H1 (cell line): ENCODE measurements around the gene ZNF629. TPM values are rescaled to one million over a fixed set of nuclear protein-coding genes. Genes with fewer than 3 reads are reported as not detected.

Source experiments
- BCL11A ChIP-seq, 2 experiments: IDR thresholded peaks; one replicate each; pipeline ENCODE4 v1.6.1; 2011; ENCODE audit warnings: low read depth in 2 of 2, low read length in 2 of 2, mild to moderate bottlenecking in 2 of 2
- BRCA1 ChIP-seq: IDR thresholded peaks from 2 replicates; pipeline ENCODE4 v1.6.1; 2012; ENCODE audit warnings: low read depth, low read length, improper control_type of control experiment
- CHD1 ChIP-seq: IDR thresholded peaks from 2 replicates; pipeline ENCODE4 v1.6.1; 2012; ENCODE audit warnings: low read depth, low read length, improper control_type of control experiment
- EGR1 ChIP-seq: IDR thresholded peaks from 2 replicates; pipeline ENCODE4 v1.6.1; 2011; ENCODE audit warnings: low read depth, low read length, borderline replicate concordance
- FOSL1 ChIP-seq: IDR thresholded peaks from 2 replicates; pipeline ENCODE4 v1.6.1; 2011; ENCODE audit warnings: mild to moderate bottlenecking, low read depth, low read length, moderate library complexity; ENCODE audit not compliant: insufficient read depth
- HDAC2 ChIP-seq, 2 experiments: fragments of 300-600 bp in 1 of 2; sonication (generic) in 1 of 2; IDR thresholded peaks; 2 replicates each; pipeline ENCODE4 v1.6.1; 2011 to 2012; ENCODE audit warnings: low read depth in 2 of 2, low read length in 2 of 2, mild to moderate bottlenecking in 2 of 2, moderate library complexity in 2 of 2, borderline replicate concordance in 1 of 2, inconsistent platforms in 1 of 2
- JUND ChIP-seq: IDR thresholded peaks from 2 replicates; pipeline ENCODE4 v1.6.1; 2011; ENCODE audit warnings: mild to moderate bottlenecking, improper control_type of control experiment, low read length
- KDM1A ChIP-seq: fragments of 200-600, 300-600 bp; sonication (generic); IDR thresholded peaks from 2 replicates; pipeline ENCODE4 v1.7.1; 2016; ENCODE audit warnings: mild to moderate bottlenecking, low read length, borderline replicate concordance
- MAFK ChIP-seq: IDR thresholded peaks from 2 replicates; pipeline ENCODE4 v1.6.1; 2012; ENCODE audit warnings: low read depth, mild to moderate bottlenecking, improper control_type of control experiment, low read length
- NRF1 ChIP-seq: IDR thresholded peaks from 2 replicates; pipeline ENCODE4 v1.6.1; 2011; ENCODE audit warnings: mild to moderate bottlenecking, low read depth, low read length, improper control_type of control experiment
- POLR2AphosphoS5 ChIP-seq: IDR thresholded peaks from 2 replicates; pipeline ENCODE4 v1.6.1; 2011; ENCODE audit warnings: low read depth, low read length
- POU5F1 ChIP-seq: IDR thresholded peaks from 2 replicates; pipeline ENCODE4 v1.6.1; 2011; ENCODE audit warnings: low read depth, mild to moderate bottlenecking, low read length, moderate library complexity
- RAD21 ChIP-seq, 2 experiments: IDR thresholded peaks in 1 of 2; conservative IDR thresholded peaks in 1 of 2; 2 replicates each; pipeline ENCODE4 v1.6.1; 2011; ENCODE audit warnings: low read depth in 2 of 2, low read length in 2 of 2, improper control_type of control experiment in 1 of 2, inconsistent platforms in 1 of 2, mild to moderate bottlenecking in 1 of 2, moderate library complexity in 1 of 2
- RBBP5 ChIP-seq: IDR thresholded peaks from 2 replicates; pipeline ENCODE4 v1.7.1; 2012; ENCODE audit warnings: low read depth, mild to moderate bottlenecking, inconsistent platforms, low read length, moderate library complexity, borderline replicate concordance
- RXRA ChIP-seq: IDR thresholded peaks from 2 replicates; pipeline ENCODE4 v1.6.1; 2011; ENCODE audit warnings: low read depth, mild to moderate bottlenecking, low read length, moderate library complexity; ENCODE audit not compliant: insufficient read depth
- SIN3A ChIP-seq, 2 experiments: IDR thresholded peaks in 1 of 2; conservative IDR thresholded peaks in 1 of 2; 2 replicates each; pipeline ENCODE4 v1.6.1; 2011 to 2012; ENCODE audit warnings: low read length in 2 of 2, improper control_type of control experiment in 1 of 2, low read depth in 1 of 2, mild to moderate bottlenecking in 1 of 2
- SIX5 ChIP-seq: IDR thresholded peaks from 2 replicates; pipeline ENCODE4 v1.6.1; 2011; ENCODE audit warnings: mild to moderate bottlenecking, low read depth, low read length
- SP2 ChIP-seq: IDR thresholded peaks from 2 replicates; pipeline ENCODE4 v1.6.1; 2012; ENCODE audit warnings: mild to moderate bottlenecking, low read length, inconsistent platforms
- SP4 ChIP-seq: IDR thresholded peaks from 2 replicates; pipeline ENCODE4 v1.6.1; 2012; ENCODE audit warnings: low read length, inconsistent platforms
- TAF7 ChIP-seq: optimal IDR thresholded peaks from 2 replicates; pipeline ENCODE3; 2011; ENCODE audit warnings: low read depth, mild to moderate bottlenecking, inconsistent platforms, low read length, moderate library complexity, borderline replicate concordance
- TBP ChIP-seq: IDR thresholded peaks from 2 replicates; pipeline ENCODE4 v1.6.1; 2011; ENCODE audit warnings: low read depth, low read length, improper control_type of control experiment
- TCF12 ChIP-seq: IDR thresholded peaks from 2 replicates; pipeline ENCODE4 v1.6.1; 2011; ENCODE audit warnings: low read depth, mild to moderate bottlenecking, low read length
- YY1 ChIP-seq: IDR thresholded peaks from 2 replicates; pipeline ENCODE4 v1.6.1; 2011; ENCODE audit warnings: low read depth, mild to moderate bottlenecking, low read length
- polyA plus RNA-seq, 7 experiments: library from polyadenylated mRNA; depleted of rRNA in 3 of 7; stranded (reverse) in 5 of 7; unstranded in 2 of 7; fragments of >200 nt in 5 of 7; fragments of 200-250 nt in 2 of 7; gene quantifications; 1 replicate in 5 of 7; 2 replicates in 1 of 7; 4 replicates in 1 of 7; pipeline versions ENCODE4 v1.2.1 to v1.2.3, GENCODE V29; 2011 to 2013; ENCODE audit warnings: missing spikeins in 2 of 7, mixed read lengths in 2 of 7
- total RNA-seq: library from RNA; stranded (reverse); fragmentation: NEBNext Ultra II Directional; extraction: Animal tissue kit (Norgen Biotek cat#: 25700); gene quantifications from 2 replicates; pipeline ENCODE4 v1.2.1, GENCODE V29; 2021

ZNF629 gene
- total and polyA plus RNA-seq, 2 of the 8 experiments (the other 6 are each of a cell fraction or from before 2014, with no cell fraction given) = 11.0 to 19.5 TPM

DNA sequence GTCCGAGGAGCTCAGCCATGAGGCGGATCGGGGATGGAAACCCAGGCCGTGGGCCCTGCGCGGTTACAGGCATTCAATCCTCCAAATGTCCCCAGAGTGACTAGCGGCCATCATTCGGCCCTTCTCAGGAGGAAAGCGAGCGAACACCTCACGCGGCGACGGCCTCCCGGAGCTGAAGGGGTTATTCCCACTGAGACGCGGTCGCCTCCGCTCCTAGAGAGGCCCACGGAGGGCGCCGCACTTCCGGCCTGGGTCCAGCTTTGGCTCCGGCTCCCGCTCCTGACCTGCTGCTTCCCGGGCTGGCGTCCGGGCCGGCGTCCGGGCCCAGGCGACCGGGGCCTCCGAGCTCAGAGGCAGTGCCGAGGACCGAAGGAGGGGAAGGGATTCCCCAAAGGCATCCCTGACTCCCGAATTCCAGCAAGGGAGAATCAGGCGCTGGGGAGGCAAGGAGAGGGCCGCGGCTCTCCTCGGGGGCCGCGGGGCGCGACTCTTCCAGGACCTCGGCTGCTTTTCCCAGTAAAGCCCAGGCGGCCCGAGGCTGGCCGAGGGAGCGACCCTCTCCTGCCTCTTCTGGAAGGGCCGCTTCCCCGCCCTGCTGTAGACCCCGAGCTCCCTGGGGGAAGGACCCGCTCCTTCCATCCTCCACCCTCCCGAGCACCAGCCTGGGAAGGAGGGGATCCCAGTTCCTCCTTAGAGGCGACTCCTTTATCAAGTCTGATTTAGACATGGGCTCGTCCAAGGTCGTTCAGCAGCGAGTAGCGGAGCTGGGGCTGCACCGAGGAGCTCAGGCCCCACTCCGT lies 18.6 kb upstream of the ZNF629 start (continued):
- no peak for TF ChIP-seq KDM1A
- TF ChIP-seq NRF1 = no peak
- TF ChIP-seq YY1 = peak; percentile 81
- no peak for TF ChIP-seq SIX5
- TF ChIP-seq RXRA = no peak
- no peak for TF ChIP-seq MAFK
- no peak for TF ChIP-seq BCL11A (IDR thresholded peaks at IDR 0.05; ENCODE audit: low read depth in 2 of 2, low read length in 2 of 2)
- TF ChIP-seq FOSL1 = no peak
- TF ChIP-seq RAD21 (IDR thresholded peaks at IDR 0.05 in 1 of 2, conservative IDR thresholded peaks at IDR 0.05 in 1 of 2; ENCODE audit: low read depth in 2 of 2, low read length in 2 of 2) = no peak
- peak; percentile 90 for TF ChIP-seq SP2
- TF ChIP-seq POU5F1 = no peak
- TF ChIP-seq EGR1 = peak; percentile 90
- no peak for TF ChIP-seq SP4
- no peak for TF ChIP-seq CHD1
- TF ChIP-seq HDAC2 (IDR thresholded peaks at IDR 0.05; ENCODE audit: borderline replicate concordance in 1 of 2, low read depth in 2 of 2, low read length in 2 of 2) = 0 out of 4 replicates have a peak, but pooled peaks of 1 of the 2 experiments have one; percentile 89
- TF ChIP-seq TAF7 = peak; percentile 89
- TF ChIP-seq TBP = peak; percentile 84; the same call in 1 of the 2 replicates
- TF ChIP-seq SIN3A (conservative IDR thresholded peaks at IDR 0.05 in 1 of 2, IDR thresholded peaks at IDR 0.05 in 1 of 2; ENCODE audit: low read depth in 1 of 2, low read length in 2 of 2) = peak in 1 of 2 experiments; percentile 89; a peak in 2 of 4 replicates
- TF ChIP-seq RBBP5 = 0 out of 2 replicates have a peak, but pooled peaks have one; percentile 36
- TF ChIP-seq BRCA1 = no peak
- peak; percentile 33; the same call in 1 of the 2 replicates for TF ChIP-seq POLR2AphosphoS5
- TF ChIP-seq JUND = no peak
- no peak for TF ChIP-seq TCF12
